Thymus (tissue), 11 donors: ENCODE data around the gene NACAD. TPM values are rescaled to one million over a fixed set of nuclear protein-coding genes. Genes with fewer than 3 reads are reported as not detected.
"Not testable (repeated sequence)": the region's sequence is repeated elsewhere in the genome, so short reads cannot be mapped to it uniquely, and the experiment has no call there.

ENCODE experiments used
- DNase-seq, 9 donors: peaks; one replicate each; pipeline ENCODE4 v3.0.0-alpha.2; 2013; ENCODE audit warnings: low spot score in 9 of 9, low read depth in 6 of 9, missing footprints in 1 of 9
- H3K27ac ChIP-seq, 2 donors: one replicate each; pipeline ENCODE4 v1.5.1; 2013; ENCODE audit warnings: control low read depth in 1 of 2, low read depth in 1 of 2, low read length in 1 of 2, mild to moderate bottlenecking in 1 of 2, moderate library complexity in 1 of 2
- H3K27me3 ChIP-seq, 2 donors: one replicate each; pipeline ENCODE4 v1.5.1; 2013; ENCODE audit warnings: low read length in 1 of 2; ENCODE audit not compliant: control insufficient read depth in 2 of 2, insufficient read depth in 1 of 2
- H3K36me3 ChIP-seq, 2 donors: one replicate each; pipeline ENCODE4 v1.5.1; 2013; ENCODE audit warnings: low read length in 1 of 2, mild to moderate bottlenecking in 1 of 2, moderate library complexity in 1 of 2; ENCODE audit not compliant: control insufficient read depth in 2 of 2, insufficient read depth in 2 of 2
- H3K4me1 ChIP-seq, 2 donors: one replicate each; pipeline ENCODE4 v1.5.1; 2013; ENCODE audit warnings: low read length in 2 of 2; ENCODE audit not compliant: control insufficient read depth in 2 of 2, insufficient read depth in 2 of 2
- H3K4me3 ChIP-seq, 2 donors: one replicate each; pipeline ENCODE4 v1.5.1; 2013; ENCODE audit warnings: low read length in 2 of 2, control low read depth in 1 of 2, mild to moderate bottlenecking in 1 of 2
- H3K9me3 ChIP-seq, 2 donors: one replicate each; pipeline ENCODE4 v1.5.1; 2013; ENCODE audit warnings: low read length in 1 of 2, mild to moderate bottlenecking in 1 of 2; ENCODE audit not compliant: control insufficient read depth in 2 of 2, insufficient read depth in 1 of 2
- WGBS: extraction: QIAGEN DNeasy Blood & Tissue Kit; methylation state at CpG from one replicate; pipeline ENCODE4 v1.1.7; 2013; 5-methylcytosine and 5-hydroxymethylcytosine counted together
- polyA plus RNA-seq: library from polyadenylated mRNA; stranded (reverse); fragments of 200-250 nt; gene quantifications from one replicate; pipeline ENCODE4 v1.2.3, GENCODE V29; 2013
- total RNA-seq: library from RNA; stranded (reverse); fragments of 120-200 nt; gene quantifications from one replicate; pipeline ENCODE4 v1.2.4, GENCODE V29; 2013
- donor health status: healthy.

NACAD gene
- total and polyA plus RNA-seq, 2 donors, result 0.14 to 0.94 TPM

- 83% methylated on average over 4 of the region's 4 CpGs for WGBS
- H3K4me1 ChIP-seq, result no peaks in the 10 kb centered on the region
- H3K27ac ChIP-seq, result no peak overlapping the region
- H3K4me3 ChIP-seq, result no peak overlapping the region
- DNase-seq, result no peak
- no peaks in the 10 kb centered on the region for H3K36me3 ChIP-seq
- H3K9me3 ChIP-seq, result no peaks in the 10 kb centered on the region
- H3K27me3 ChIP-seq, result peaks cover 0 to 2% of the 10 kb centered on the region in 2 donors
Observed at GRCh38 chr7:45118292-45118691, 29.5 kb upstream of the NACAD start.

GRCh38 chr7:45117582-45117981, 28.8 kb upstream of the NACAD start:
- H3K27ac ChIP-seq, result no peak overlapping the region
- H3K4me3 ChIP-seq, result no peak overlapping the region
- no peaks in the 10 kb centered on the region for H3K9me3 ChIP-seq
- 93% methylated on average over 4 of the region's 4 CpGs for WGBS
- no peaks in the 10 kb centered on the region for H3K36me3 ChIP-seq
- H3K4me1 ChIP-seq, result peaks cover 0 to under 1% of the 10 kb centered on the region in 2 donors
- no peak for DNase-seq
- H3K27me3 ChIP-seq, result peaks cover 0 to 2% of the 10 kb centered on the region in 2 donors

GRCh38 chr7:45116048-45116447, 27.3 kb upstream of the NACAD start:
- Histone ChIP-seq H3K4me1 (peaks cover 3 to 11% of the 10 kb centered on the region in 2 donors), H3K27me3 (peaks cover 0 to 2% of the 10 kb centered on the region in 2 donors), H3K9me3 (no peaks in the 10 kb centered on the region), H3K4me3 (no peak overlapping the region), H3K36me3 (no peaks in the 10 kb centered on the region), H3K27ac (no peak overlapping the region)
- DNase-seq, result no peak
- 93% methylated on average over 1 of the region's 1 CpG for WGBS

- Histone ChIP-seq H3K9me3 (no peaks in the 10 kb centered on the region), H3K27ac (no peak overlapping the region), H3K4me1 (peaks cover 8 to 22% of the 10 kb centered on the region in 2 donors)
Observed at GRCh38 chr7:45114926-45115325, 26.2 kb upstream of the NACAD start.

GRCh38 chr7:45114257-45114656, 25.5 kb upstream of the NACAD start:
- not testable (repeated sequence) for H3K9me3 ChIP-seq, H3K4me3 ChIP-seq
- 84% methylated on average over 1 of the region's 1 CpG for WGBS

More at GRCh38 chr7:45114926-45115325, 26.2 kb upstream of the NACAD start:
- DNase-seq, result no peak
- Histone ChIP-seq H3K4me3 (no peak overlapping the region), H3K27me3 (peaks cover 0 to 2% of the 10 kb centered on the region in 2 donors), H3K36me3 (no peaks in the 10 kb centered on the region)

GRCh38 chr7:45112648-45113047, 23.9 kb upstream of the NACAD start:
- H3K9me3 ChIP-seq, result no peaks in the 10 kb centered on the region
- no peak for DNase-seq
- no peak overlapping the region for H3K27ac ChIP-seq
- peaks cover 10 to 31% of the 10 kb centered on the region in 2 donors for H3K4me1 ChIP-seq
- WGBS, result 94% methylated on average over 1 of the region's 1 CpG
- H3K27me3 ChIP-seq, result peaks cover 0 to 2% of the 10 kb centered on the region in 2 donors
- H3K36me3 ChIP-seq, result peaks cover 12 to 18% of the 10 kb centered on the region in 2 donors
- no peak overlapping the region for H3K4me3 ChIP-seq

More at GRCh38 chr7:45114257-45114656, 25.5 kb upstream of the NACAD start:
- not testable (repeated sequence) for H3K27me3 ChIP-seq, H3K36me3 ChIP-seq, DNase-seq, H3K27ac ChIP-seq
- H3K4me1 ChIP-seq, result peaks cover 10 to 25% of the 10 kb centered on the region in 2 donors

- H3K36me3 ChIP-seq, result peaks cover 20 to 28% of the 10 kb centered on the region in 2 donors
- H3K4me3 ChIP-seq, result peak within 1 kb of the TSS; percentile 73 to 95
- peak; percentile 86 to 97 (median 92) for DNase-seq
- WGBS, result under 1% methylated on average over 64 of the region's 64 CpGs
- peaks cover 13 to 31% of the 10 kb centered on the region in 2 donors for H3K4me1 ChIP-seq
- no peaks in the 10 kb centered on the region for H3K27me3 ChIP-seq
- H3K27ac ChIP-seq, result peak within 1 kb of the TSS; percentile 95 to 99
- no peaks in the 10 kb centered on the region for H3K9me3 ChIP-seq
Observed at GRCh38 chr7:45111298-45112223, 22.8 kb upstream of the NACAD start, which contains the start of gene TBRG4. Gene TBRG4, minus strand, starts transcription at chr7:45111697. Its CDS starts 2,460 bp downstream, at chr7:45109237.

- Histone ChIP-seq H3K4me3 (no peak overlapping the region), H3K27ac (no peak overlapping the region), H3K9me3 (no peaks in the 10 kb centered on the region), H3K27me3 (no peaks in the 10 kb centered on the region), H3K4me1 (peaks cover 13 to 31% of the 10 kb centered on the region in 2 donors), H3K36me3 (peaks cover 47 to 55% of the 10 kb centered on the region in 2 donors)
- 90% methylated on average over 8 of the region's 8 CpGs for WGBS
- DNase-seq, result no peak
Observed at GRCh38 chr7:45108863-45109262, 20.1 kb upstream of the NACAD start.

- Histone ChIP-seq H3K4me3 (no peak overlapping the region), H3K36me3 (peaks cover 62 to 70% of the 10 kb centered on the region in 2 donors), H3K9me3 (no peaks in the 10 kb centered on the region), H3K4me1 (peaks cover 11 to 27% of the 10 kb centered on the region in 2 donors), H3K27ac (no peak overlapping the region), H3K27me3 (no peaks in the 10 kb centered on the region)
- WGBS, result 95% methylated on average over 3 of the region's 3 CpGs
- no peak for DNase-seq
Observed at GRCh38 chr7:45107356-45107755, 18.6 kb upstream of the NACAD start.
